Esophagus squamous epithelium (tissue), 4 donors: Measurements from ENCODE around the gene GH1.

Experiments
- CTCF ChIP-seq, 6 experiments: fragments of 450-650 bp in 4 of 6; fragments of 200-600 bp in 2 of 6; sonication (generic) in 2 of 6; IDR thresholded peaks; one replicate each; pipeline ENCODE4 v1.5.1; 2016 to 2019; ENCODE audit warnings: antibody characterized with exemption in 6 of 6, mild to moderate bottlenecking in 4 of 6, moderate library complexity in 4 of 6
- POLR2A ChIP-seq, 4 donors: fragments of 450-650 bp; IDR thresholded peaks; one replicate each; pipeline ENCODE4 v1.6.1; 2017; ENCODE audit warnings: antibody characterized with exemption in 4 of 4, mild to moderate bottlenecking in 4 of 4, moderate library complexity in 3 of 4

GRCh38 chr17:63944736-63945499 lies 26.3 kb upstream of the GH1 start:
- TF ChIP-seq POLR2A (IDR thresholded peaks at IDR 0.05) (no peak), CTCF (IDR thresholded peaks at IDR 0.05) (no peak)
